ENCODE measurements around the gene C3orf18. TPM values are rescaled to one million over a fixed set of nuclear protein-coding genes. Genes with fewer than 3 reads are reported as not detected.

C3orf18 gene
- total RNA-seq, 3 donors from 2014 or later (not counting 1 experiment from before 2014, with no cell fraction given) = 7.5 to 15.3 (median 11.7) TPM

DNA sequence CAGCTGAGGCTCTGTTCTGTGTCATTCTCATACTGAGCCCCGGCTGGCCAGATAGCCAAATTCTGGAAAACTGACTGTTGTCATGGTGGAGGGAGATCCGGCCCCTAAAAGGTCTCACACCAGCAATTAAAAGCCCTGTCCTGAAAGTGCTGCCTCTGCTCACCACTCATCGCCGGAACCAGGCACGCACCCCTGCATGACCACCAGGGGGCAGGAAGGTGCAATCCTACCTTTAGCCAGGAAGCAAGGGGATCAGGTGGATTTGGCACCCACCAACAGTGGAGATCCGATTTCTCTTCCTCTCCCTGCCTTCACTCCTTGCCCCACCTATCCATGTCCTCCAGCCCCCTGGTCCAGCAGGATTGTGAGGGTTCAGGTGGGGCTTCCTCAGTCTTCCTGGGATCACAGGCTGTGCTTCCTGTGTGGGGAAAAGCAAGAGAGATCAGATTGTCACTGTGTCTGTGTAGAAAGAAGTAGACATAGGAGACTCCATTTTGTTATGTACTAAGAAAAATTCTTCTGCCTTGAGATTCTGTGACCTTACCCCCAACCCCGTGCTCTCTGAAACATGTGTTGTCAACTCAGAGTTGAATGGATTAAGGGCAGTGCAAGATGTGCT is 48.0 kb downstream of the C3orf18 start:
- TF ChIP-seq, protein P1, sequence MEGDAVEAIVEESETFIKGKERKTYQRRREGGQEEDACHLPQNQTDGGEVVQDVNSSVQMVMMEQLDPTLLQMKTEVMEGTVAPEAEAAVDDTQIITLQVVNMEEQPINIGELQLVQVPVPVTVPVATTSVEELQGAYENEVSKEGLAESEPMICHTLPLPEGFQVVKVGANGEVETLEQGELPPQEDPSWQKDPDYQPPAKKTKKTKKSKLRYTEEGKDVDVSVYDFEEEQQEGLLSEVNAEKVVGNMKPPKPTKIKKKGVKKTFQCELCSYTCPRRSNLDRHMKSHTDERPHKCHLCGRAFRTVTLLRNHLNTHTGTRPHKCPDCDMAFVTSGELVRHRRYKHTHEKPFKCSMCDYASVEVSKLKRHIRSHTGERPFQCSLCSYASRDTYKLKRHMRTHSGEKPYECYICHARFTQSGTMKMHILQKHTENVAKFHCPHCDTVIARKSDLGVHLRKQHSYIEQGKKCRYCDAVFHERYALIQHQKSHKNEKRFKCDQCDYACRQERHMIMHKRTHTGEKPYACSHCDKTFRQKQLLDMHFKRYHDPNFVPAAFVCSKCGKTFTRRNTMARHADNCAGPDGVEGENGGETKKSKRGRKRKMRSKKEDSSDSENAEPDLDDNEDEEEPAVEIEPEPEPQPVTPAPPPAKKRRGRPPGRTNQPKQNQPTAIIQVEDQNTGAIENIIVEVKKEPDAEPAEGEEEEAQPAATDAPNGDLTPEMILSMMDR (IDR thresholded peaks at IDR 0.05) = peak; percentile 89
- Histone ChIP-seq H3K9me3 (ENCODE audit: control insufficient read depth, insufficient read depth, low read length) (no peaks in the 10 kb centered on the region), H3K36me3 (ENCODE audit: control insufficient read depth, insufficient read depth, low read length) (no peaks in the 10 kb centered on the region), H3K4me1 (ENCODE audit: control insufficient read depth, insufficient read depth, low read length) (peaks cover 23% of the 10 kb centered on the region), H3K27me3 (ENCODE audit: control insufficient read depth, insufficient read depth, low read length) (no peaks in the 10 kb centered on the region), H3K4me3 (ENCODE audit: low read length) (no peak overlapping the region), H3K27ac (ENCODE audit: low read length) (no peak overlapping the region)
- Mint-ChIP-seq H3K4me3 (no peak overlapping the region), H3K27ac (no peak overlapping the region), H3K4me1 (peaks cover 25 to 31% of the 10 kb centered on the region in 2 donors), H3K36me3 (no peaks in the 10 kb centered on the region), H3K27me3 (ENCODE audit: low read depth in 2 of 2) (no peaks in the 10 kb centered on the region), H3K9me3 (no peaks in the 10 kb centered on the region)
- DNase-seq (peak; percentile 72 to 84), ATAC-seq (peak; percentile 66 to 87 (median 81))
- intact Hi-C loops (cut with micrococcal nuclease) = loop anchor here (1.0 to 2.0 kb wide), 2 partner anchors 31 to 95 kb away; no protein-coding TSS in a partner anchor
- WGBS (ENCODE audit: insufficient coverage) = 3% methylated on average over 6 of the region's 7 CpGs

DNA sequence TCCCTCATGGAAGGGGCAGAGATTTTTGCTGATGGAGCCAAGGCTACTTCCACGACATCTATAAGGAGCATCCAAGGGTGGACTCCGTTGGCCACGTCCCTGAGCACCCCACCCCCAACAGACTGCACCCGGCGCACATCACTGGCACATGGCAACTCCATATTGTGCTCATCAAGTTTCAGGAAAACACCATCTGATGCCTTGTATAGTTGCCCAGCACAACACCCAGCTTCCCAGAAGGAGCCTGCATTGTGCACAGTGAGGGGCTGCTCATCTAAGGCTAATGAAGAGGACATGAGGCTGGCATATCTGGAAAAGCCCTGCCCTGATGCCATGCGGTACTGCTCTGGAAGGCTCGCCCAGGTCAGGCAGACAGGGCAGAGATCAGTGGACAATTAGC is 49.1 kb downstream of the C3orf18 start:
- Mint-ChIP-seq H3K36me3 (no peaks in the 10 kb centered on the region), H3K4me1 (peaks cover 25 to 32% of the 10 kb centered on the region in 2 donors), H3K9me3 (no peaks in the 10 kb centered on the region), H3K4me3 (no peak overlapping the region), H3K27ac (no peak overlapping the region), H3K27me3 (ENCODE audit: low read depth in 2 of 2) (no peaks in the 10 kb centered on the region)
- H3K36me3 ChIP-seq (ENCODE audit: control insufficient read depth, insufficient read depth, low read length) = no peaks in the 10 kb centered on the region
- DNase-seq = no peak
- no peaks in the 10 kb centered on the region for H3K9me3 ChIP-seq (ENCODE audit: control insufficient read depth, insufficient read depth, low read length)
- H3K4me3 ChIP-seq (ENCODE audit: low read length) = no peak overlapping the region
- ATAC-seq = no peak
- 92% methylated on average over 7 of the region's 7 CpGs for WGBS (ENCODE audit: insufficient coverage)
- H3K27ac ChIP-seq (ENCODE audit: low read length) = no peak overlapping the region
- H3K27me3 ChIP-seq (ENCODE audit: control insufficient read depth, insufficient read depth, low read length) = no peaks in the 10 kb centered on the region
- H3K4me1 ChIP-seq (ENCODE audit: control insufficient read depth, insufficient read depth, low read length) = peaks cover 23% of the 10 kb centered on the region
- intact Hi-C loops (cut with micrococcal nuclease) = loop anchor here (2.0 kb wide), 1 partner anchor 32 kb away; no protein-coding TSS in a partner anchor
- TF ChIP-seq, protein P1 (IDR thresholded peaks at IDR 0.05) = no peak

DNA sequence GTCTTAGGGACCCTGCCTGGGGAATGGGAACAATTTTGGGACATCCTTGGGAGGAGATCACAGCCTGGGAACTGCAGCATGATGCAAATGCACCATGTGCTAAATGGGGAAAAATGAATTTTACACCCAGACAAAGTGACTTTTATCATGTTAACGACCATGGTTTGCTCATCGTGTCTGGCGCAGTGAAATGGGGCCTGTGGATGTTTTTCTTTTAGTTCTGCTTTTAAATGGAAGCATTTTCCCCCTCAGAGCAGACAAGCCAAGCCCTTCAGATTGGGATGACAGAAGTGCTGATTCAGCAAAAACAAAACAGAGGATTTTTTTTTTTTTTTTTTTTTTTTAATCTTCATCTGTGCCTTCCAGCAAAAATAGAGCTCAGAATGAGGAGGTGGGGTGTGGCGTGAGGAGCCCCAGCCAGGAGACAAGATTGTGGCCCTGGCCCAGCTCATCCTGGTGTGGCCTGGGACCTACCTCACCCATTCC is 49.8 kb downstream of the C3orf18 start:
- Histone ChIP-seq H3K4me1 (ENCODE audit: control insufficient read depth, insufficient read depth, low read length) (peaks cover 23% of the 10 kb centered on the region), H3K27me3 (ENCODE audit: control insufficient read depth, insufficient read depth, low read length) (no peaks in the 10 kb centered on the region), H3K4me3 (ENCODE audit: low read length) (no peak overlapping the region), H3K27ac (ENCODE audit: low read length) (no peak overlapping the region), H3K36me3 (ENCODE audit: control insufficient read depth, insufficient read depth, low read length) (no peaks in the 10 kb centered on the region), H3K9me3 (ENCODE audit: control insufficient read depth, insufficient read depth, low read length) (no peaks in the 10 kb centered on the region)
- TF ChIP-seq, protein P1 (IDR thresholded peaks at IDR 0.05) = no peak
- ATAC-seq (no peak), DNase-seq (no peak)
- no peaks in the 10 kb centered on the region for H3K36me3 Mint-ChIP-seq
- H3K27me3 Mint-ChIP-seq (ENCODE audit: low read depth in 2 of 2) = no peaks in the 10 kb centered on the region
- intact Hi-C loops (cut with micrococcal nuclease) = loop anchor here (2.0 kb wide), 1 partner anchor 33 kb away; no protein-coding TSS in a partner anchor
- 88% methylated on average over 4 of the region's 4 CpGs for WGBS (ENCODE audit: insufficient coverage)
- H3K27ac Mint-ChIP-seq = no peak overlapping the region
- H3K4me1 Mint-ChIP-seq = peaks cover 25 to 32% of the 10 kb centered on the region in 2 donors
- no peak overlapping the region for H3K4me3 Mint-ChIP-seq
- no peaks in the 10 kb centered on the region for H3K9me3 Mint-ChIP-seq
